HepG2 (cell line): ENCODE data around the gene PSMD12. TPM values are rescaled to one million over a fixed set of nuclear protein-coding genes. Genes with fewer than 3 reads are reported as not detected.

ENCODE experiments used
- AGO2 ChIP-seq: fragments of 200-400 bp; formaldehyde crosslinking; optimal IDR thresholded peaks from 2 replicates; pipeline ENCODE3; 2017; ENCODE audit warnings: mild to moderate bottlenecking, low read depth, low read length, moderate library complexity
- ARID4A ChIP-seq: sonication (generic); formaldehyde crosslinking; IDR thresholded peaks from 2 replicates; pipeline ENCODE4 v1.5.0; 2020; ENCODE audit warnings: mild to moderate bottlenecking, missing genetic modification reagents, borderline replicate concordance
- CBFB ChIP-seq: sonication (generic); formaldehyde crosslinking; IDR thresholded peaks from 2 replicates; pipeline ENCODE4 v1.4.0; 2020; ENCODE audit warnings: missing genetic modification reagents
- CENPBD1 ChIP-seq: sonication (generic); formaldehyde crosslinking; IDR thresholded peaks from 2 replicates; pipeline ENCODE4 v1.8.0; 2022; ENCODE audit warnings: missing genetic modification reagents, low read depth, mild to moderate bottlenecking, borderline replicate concordance
- CREB3 ChIP-seq: sonication (generic); formaldehyde crosslinking; IDR thresholded peaks from 2 replicates; pipeline ENCODE4 v1.5.0; 2020; ENCODE audit warnings: missing genetic modification reagents
- DRAP1 ChIP-seq: IDR thresholded peaks from 2 replicates; pipeline ENCODE4 v1.6.1; 2016; ENCODE audit warnings: missing genetic modification reagents, missing compliant biosample characterization
- ELF3 ChIP-seq: IDR thresholded peaks from 2 replicates; pipeline ENCODE4 v1.6.1; 2016; ENCODE audit warnings: missing genetic modification reagents, missing compliant biosample characterization
- ETS1 ChIP-seq: sonication (generic); formaldehyde crosslinking; IDR thresholded peaks from 2 replicates; pipeline ENCODE4 v1.4.0; 2020; ENCODE audit warnings: missing genetic modification reagents
- HDAC6 ChIP-seq: fragments of 200-600 bp; sonication (generic); IDR thresholded peaks from 2 replicates; pipeline ENCODE4 v1.7.0; 2017; ENCODE audit warnings: mild to moderate bottlenecking, antibody characterized with exemption, low read length, low read depth
- HNRNPH1 ChIP-seq: fragments of 200-400 bp; formaldehyde crosslinking; optimal IDR thresholded peaks from 2 replicates; pipeline ENCODE3; 2017; ENCODE audit warnings: mild to moderate bottlenecking, low read depth, low read length
- HNRNPL ChIP-seq: fragments of 200-400 bp; formaldehyde crosslinking; IDR thresholded peaks from 2 replicates; pipeline ENCODE4 v1.6.1; 2017; ENCODE audit warnings: mild to moderate bottlenecking, low read depth, low read length
- NPAS2 ChIP-seq: sonication (generic); formaldehyde crosslinking; IDR thresholded peaks from 2 replicates; pipeline ENCODE4 v1.8.0; 2022; ENCODE audit warnings: mild to moderate bottlenecking, missing genetic modification reagents, borderline replicate concordance
- NR2F6 ChIP-seq, 2 experiments: IDR thresholded peaks; 2 replicates each; pipeline ENCODE4 v1.6.1; 2016; ENCODE audit warnings: antibody characterized with exemption in 1 of 2, mild to moderate bottlenecking in 1 of 2
- SKI ChIP-seq: fragments of 450-650 bp; IDR thresholded peaks from one replicate; pipeline ENCODE4 v1.6.1; 2018; ENCODE audit warnings: mild to moderate bottlenecking; ENCODE audit not compliant: partially characterized antibody
- SNAI1 ChIP-seq: sonication (generic); formaldehyde crosslinking; IDR thresholded peaks from 2 replicates; pipeline ENCODE4 v1.5.0; 2020; ENCODE audit warnings: mild to moderate bottlenecking, missing genetic modification reagents, borderline replicate concordance
- ZNF180 ChIP-seq: sonication (generic); formaldehyde crosslinking; IDR thresholded peaks from 2 replicates; pipeline ENCODE4 v1.4.0; 2020; ENCODE audit warnings: low read depth, missing genetic modification reagents, borderline replicate concordance
- ZNF263 ChIP-seq: sonication (generic); formaldehyde crosslinking; IDR thresholded peaks from 2 replicates; pipeline ENCODE4 v1.4.0; 2020; ENCODE audit warnings: missing genetic modification reagents
- ZNF512B ChIP-seq: sonication (generic); formaldehyde crosslinking; IDR thresholded peaks from 2 replicates; pipeline ENCODE4 v1.5.1; 2020; ENCODE audit warnings: missing genetic modification reagents, mild to moderate bottlenecking, borderline replicate concordance
- ZNF652 ChIP-seq: IDR thresholded peaks from 2 replicates; pipeline ENCODE4 v1.6.1; 2016; ENCODE audit warnings: low read depth, borderline replicate concordance
- polyA plus RNA-seq, 8 experiments: library from polyadenylated mRNA; depleted of rRNA in 3 of 8; stranded (reverse) in 7 of 8; unstranded in 1 of 8; fragments of >200 nt; fragmentation: Illumina TruSeq in 4 of 8; extraction: Trizol in 4 of 8; gene quantifications; 2 replicates each; pipeline versions ENCODE4 v1.2.1 to v1.2.3, GENCODE V29; 2011 to 2016; ENCODE audit warnings: low read depth in 4 of 8, missing spikeins in 1 of 8, mixed read lengths in 1 of 8; ENCODE audit not compliant: insufficient read depth in 1 of 8
- total RNA-seq, 5 experiments: library from RNA; depleted of rRNA; stranded (reverse); fragments of >200 nt; fragmentation: Illumina TruSeq; extraction: Trizol; gene quantifications; 2 replicates each; pipeline ENCODE4 v1.2.3, GENCODE V29; 2016; ENCODE audit warnings: low read depth in 1 of 5

PSMD12 gene
- total and polyA plus RNA-seq, 2 of the 13 experiments (the other 11 are each of a cell fraction or from before 2014, with no cell fraction given): 27.4 to 71.7 TPM

- TF ChIP-seq ZNF263 (CRISPR knock-in tag) (peak; percentile 46; the same call in 1 of the 2 replicates), ZNF180 (CRISPR knock-in tag) (no peak), NPAS2 (CRISPR knock-in tag) (no peak), ZNF652 (CRISPR knock-in tag) (no peak), HNRNPH1 (no peak), NR2F6 (IDR thresholded peaks at IDR 0.05) (peak; percentile 49; the same call in 1 of the 2 replicates), NR2F6 (CRISPR knock-in tag; IDR thresholded peaks at IDR 0.05) (0 out of 2 replicates have a peak, but pooled peaks have one; percentile 29), ETS1 (no peak), AGO2 (no peak), ELF3 (CRISPR knock-in tag) (peak; percentile 56; the same call in 1 of the 2 replicates), CENPBD1 (no peak), SKI (no peak), HNRNPL (no peak), DRAP1 (CRISPR knock-in tag) (no peak), ZNF512B (CRISPR knock-in tag) (no peak), ARID4A (CRISPR knock-in tag) (no peak; the same call in 1 of the 2 replicates), CBFB (CRISPR knock-in tag) (no peak), CREB3 (no peak), HDAC6 (no peak), SNAI1 (CRISPR knock-in tag) (no peak)
Measured at GRCh38 chr17:67390646-67391361, 24.4 kb upstream of the PSMD12 start (continued).
